SK-N-SH treated with all-trans-retinoic acid at 6 μM for 48 hours (cell line): Measurements from ENCODE around the gene TTLL8.

Experiments used
- ATAC-seq: fragments of 200-7000 bp; cut with Tn5 transposase; 3 replicates; pipeline ENCODE4 v1.9.1; 2020; ENCODE audit warnings: mild to moderate bottlenecking, moderate library complexity
- ARNTL ChIP-seq: fragments of 450-650 bp; formaldehyde crosslinking; IDR thresholded peaks from 2 replicates; pipeline ENCODE4 v1.5.0; 2020; ENCODE audit warnings: low read depth, mild to moderate bottlenecking, moderate library complexity, borderline replicate concordance
- BACH2 ChIP-seq: fragments of 250-450 bp; sonication (Bioruptor Pico); IDR thresholded peaks from 2 replicates; pipeline ENCODE4 v1.9.0; 2021; ENCODE audit warnings: mild to moderate bottlenecking, borderline replicate concordance
- CREB5 ChIP-seq: fragments of 250-450 bp; sonication (Bioruptor Pico); IDR thresholded peaks from 2 replicates; pipeline ENCODE4 v1.5.1; 2020; ENCODE audit warnings: low read depth, mild to moderate bottlenecking, moderate library complexity
- CSDC2 ChIP-seq: fragments of 250-450 bp; sonication (Bioruptor Pico); IDR thresholded peaks from 2 replicates; pipeline ENCODE4 v1.5.0; 2020; ENCODE audit warnings: mild to moderate bottlenecking, moderate library complexity
- CSRNP3 ChIP-seq: fragments of 250-450 bp; sonication (Bioruptor Pico); IDR thresholded peaks from 2 replicates; pipeline ENCODE4 v1.5.1; 2021; ENCODE audit warnings: mild to moderate bottlenecking, moderate library complexity
- ESRRG ChIP-seq: fragments of 250-450 bp; sonication (Bioruptor Pico); IDR thresholded peaks from 2 replicates; pipeline ENCODE4 v1.6.1; 2021; ENCODE audit warnings: mild to moderate bottlenecking
- GLIS3 ChIP-seq: fragments of 250-450 bp; sonication (Bioruptor Pico); IDR thresholded peaks from 2 replicates; pipeline ENCODE4 v1.5.0; 2020; ENCODE audit warnings: mild to moderate bottlenecking, moderate library complexity
- OSR1 ChIP-seq: fragments of 250-450 bp; sonication (Bioruptor Pico); IDR thresholded peaks from 2 replicates; pipeline ENCODE4 v1.8.0; 2022; ENCODE audit warnings: moderate library complexity, mild to moderate bottlenecking, inconsistent platforms
- PATZ1 ChIP-seq: fragments of 250-450 bp; sonication (Bioruptor Pico); IDR thresholded peaks from 2 replicates; pipeline ENCODE4 v1.8.0; 2020; ENCODE audit warnings: mild to moderate bottlenecking, moderate library complexity, borderline replicate concordance
- PPARA ChIP-seq: fragments of 250-450 bp; sonication (Bioruptor Pico); IDR thresholded peaks from 2 replicates; pipeline ENCODE4 v1.5.0; 2020; ENCODE audit warnings: mild to moderate bottlenecking, borderline replicate concordance
- RARB ChIP-seq: fragments of 250-450 bp; sonication (Bioruptor Pico); IDR thresholded peaks from 2 replicates; pipeline ENCODE4 v1.8.0; 2021; ENCODE audit warnings: mild to moderate bottlenecking, moderate library complexity
- SNAI2 ChIP-seq: fragments of 250-450 bp; sonication (Bioruptor Pico); IDR thresholded peaks from 2 replicates; pipeline ENCODE4 v1.5.0; 2020; ENCODE audit warnings: mild to moderate bottlenecking, moderate library complexity
- TCF4 ChIP-seq: fragments of 250-450 bp; sonication (Bioruptor Pico); IDR thresholded peaks from 2 replicates; pipeline ENCODE4 v1.8.0; 2021; ENCODE audit warnings: mild to moderate bottlenecking, moderate library complexity, borderline replicate concordance
- TOX ChIP-seq: fragments of 250-450 bp; sonication (Bioruptor Pico); IDR thresholded peaks from 2 replicates; pipeline ENCODE4 v1.8.0; 2021; ENCODE audit warnings: mild to moderate bottlenecking, moderate library complexity, borderline replicate concordance
- TSHZ2 ChIP-seq: fragments of 250-450 bp; sonication (Bioruptor Pico); IDR thresholded peaks from 2 replicates; pipeline ENCODE4 v1.5.0; 2020; ENCODE audit warnings: mild to moderate bottlenecking, moderate library complexity
- ZC3H10 ChIP-seq: fragments of 250-450 bp; sonication (Bioruptor Pico); IDR thresholded peaks from 2 replicates; pipeline ENCODE4 v1.5.1; 2021; ENCODE audit warnings: mild to moderate bottlenecking, moderate library complexity
- ZFP3 ChIP-seq: fragments of 250-450 bp; sonication (Bioruptor Pico); IDR thresholded peaks from 2 replicates; pipeline ENCODE4 v1.5.0; 2020; ENCODE audit warnings: mild to moderate bottlenecking, moderate library complexity
- ZFP30 ChIP-seq: fragments of 450-650 bp; formaldehyde crosslinking; IDR thresholded peaks from 2 replicates; pipeline ENCODE4 v1.5.0; 2022; ENCODE audit warnings: mild to moderate bottlenecking, moderate library complexity
- ZNF565 ChIP-seq: fragments of 450-650 bp; formaldehyde crosslinking; conservative IDR thresholded peaks from 2 replicates; pipeline ENCODE4 v1.5.0; 2020; ENCODE audit warnings: low read depth, mild to moderate bottlenecking, moderate library complexity
- ZNF70 ChIP-seq: fragments of 450-650 bp; formaldehyde crosslinking; IDR thresholded peaks from 2 replicates; pipeline ENCODE4 v1.5.0; 2020; ENCODE audit warnings: mild to moderate bottlenecking, moderate library complexity
- ZNF8 ChIP-seq: fragments of 450-650 bp; formaldehyde crosslinking; IDR thresholded peaks from 2 replicates; pipeline ENCODE4 v1.5.0; 2020; ENCODE audit warnings: mild to moderate bottlenecking, moderate library complexity

TTLL8 gene

DNA sequence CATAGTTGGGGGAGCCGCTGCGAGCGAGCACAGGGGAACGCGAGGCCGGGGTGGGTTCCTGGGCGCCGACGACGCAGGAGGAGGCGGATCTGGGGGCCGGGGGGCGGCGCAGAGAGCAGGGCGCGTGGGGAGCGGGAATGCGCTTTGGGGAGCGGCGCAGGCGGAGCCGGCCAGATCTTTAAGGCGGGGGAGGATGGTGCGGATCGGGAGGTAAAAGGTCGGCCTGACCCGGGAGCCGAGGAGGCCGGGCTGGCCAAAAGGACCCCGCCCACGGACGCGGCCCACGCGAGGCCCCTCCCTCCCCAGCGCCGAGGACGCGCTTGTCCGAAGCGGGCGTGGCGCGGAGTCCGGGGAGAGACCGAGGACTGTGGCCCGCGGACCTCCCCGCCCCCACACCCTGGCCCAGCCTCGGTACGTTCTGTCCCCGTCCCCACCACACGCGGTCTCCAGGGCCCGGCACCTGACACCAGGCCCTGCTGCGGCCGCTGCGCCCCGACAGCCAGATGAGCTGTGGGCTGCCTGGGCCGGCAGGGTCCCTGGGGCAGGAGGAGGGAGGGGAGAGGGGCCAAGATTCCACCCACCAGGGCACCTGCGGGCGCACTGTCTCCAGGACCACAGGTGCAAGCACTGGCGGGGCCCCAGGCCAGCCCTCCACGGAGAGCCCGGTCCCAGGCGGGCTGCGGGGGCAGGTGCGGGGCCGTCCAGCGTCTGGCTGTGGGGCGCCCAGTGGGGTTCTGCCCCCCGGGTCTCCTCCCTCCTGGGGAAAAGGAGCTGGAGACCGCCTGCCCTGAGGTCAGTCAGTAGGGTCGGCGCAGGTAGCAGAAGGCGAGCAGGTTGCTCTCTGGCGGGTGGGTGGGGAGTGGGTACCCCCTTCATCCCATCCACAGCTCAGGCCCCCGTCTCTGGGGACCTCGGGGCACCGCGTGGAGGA, 86.6 kb downstream of the TTLL8 start:
- ATAC-seq = peak; percentile 42
- TF ChIP-seq ZFP3 (CRISPR knock-in tag) = no peak
- no peak for TF ChIP-seq ARNTL
- TF ChIP-seq ZC3H10 (CRISPR knock-in tag) = no peak
- TF ChIP-seq ZNF70 (CRISPR knock-in tag) = no peak
- TF ChIP-seq ZNF8 (CRISPR knock-in tag) = no peak
- no peak for TF ChIP-seq TCF4 (CRISPR knock-in tag)
- no peak for TF ChIP-seq TSHZ2 (CRISPR knock-in tag)
- no peak for TF ChIP-seq ESRRG
- TF ChIP-seq PATZ1 (CRISPR knock-in tag) = no peak
- TF ChIP-seq OSR1 = no peak
- TF ChIP-seq PPARA = no peak
- TF ChIP-seq RARB (CRISPR knock-in tag) = no peak
- no peak for TF ChIP-seq SNAI2 (CRISPR knock-in tag)
- TF ChIP-seq CREB5 (CRISPR knock-in tag) = no peak
- no peak for TF ChIP-seq CSRNP3
- no peak for TF ChIP-seq ZFP30
- no peak for TF ChIP-seq GLIS3 (CRISPR knock-in tag)

GRCh38 chr22:49970528-49971231, 87.4 kb downstream of the TTLL8 start:
- ATAC-seq = peak; percentile 87
- TF ChIP-seq SNAI2 (CRISPR knock-in tag) = no peak
- no peak for TF ChIP-seq TOX (CRISPR knock-in tag)
- no peak for TF ChIP-seq RARB (CRISPR knock-in tag)
- no peak for TF ChIP-seq ESRRG
- no peak for TF ChIP-seq TSHZ2 (CRISPR knock-in tag)
- no peak for TF ChIP-seq CREB5 (CRISPR knock-in tag)
- TF ChIP-seq CSDC2 (CRISPR knock-in tag) = no peak
- TF ChIP-seq BACH2 (CRISPR knock-in tag) = no peak
- TF ChIP-seq ZNF565 (CRISPR knock-in tag) = no peak
